ENCODE results near the gene MAP1LC3B.
A peak's percentile ranks its signal among the peaks of the same experiment; 100 is the strongest.

Gene MAP1LC3B

DNA sequence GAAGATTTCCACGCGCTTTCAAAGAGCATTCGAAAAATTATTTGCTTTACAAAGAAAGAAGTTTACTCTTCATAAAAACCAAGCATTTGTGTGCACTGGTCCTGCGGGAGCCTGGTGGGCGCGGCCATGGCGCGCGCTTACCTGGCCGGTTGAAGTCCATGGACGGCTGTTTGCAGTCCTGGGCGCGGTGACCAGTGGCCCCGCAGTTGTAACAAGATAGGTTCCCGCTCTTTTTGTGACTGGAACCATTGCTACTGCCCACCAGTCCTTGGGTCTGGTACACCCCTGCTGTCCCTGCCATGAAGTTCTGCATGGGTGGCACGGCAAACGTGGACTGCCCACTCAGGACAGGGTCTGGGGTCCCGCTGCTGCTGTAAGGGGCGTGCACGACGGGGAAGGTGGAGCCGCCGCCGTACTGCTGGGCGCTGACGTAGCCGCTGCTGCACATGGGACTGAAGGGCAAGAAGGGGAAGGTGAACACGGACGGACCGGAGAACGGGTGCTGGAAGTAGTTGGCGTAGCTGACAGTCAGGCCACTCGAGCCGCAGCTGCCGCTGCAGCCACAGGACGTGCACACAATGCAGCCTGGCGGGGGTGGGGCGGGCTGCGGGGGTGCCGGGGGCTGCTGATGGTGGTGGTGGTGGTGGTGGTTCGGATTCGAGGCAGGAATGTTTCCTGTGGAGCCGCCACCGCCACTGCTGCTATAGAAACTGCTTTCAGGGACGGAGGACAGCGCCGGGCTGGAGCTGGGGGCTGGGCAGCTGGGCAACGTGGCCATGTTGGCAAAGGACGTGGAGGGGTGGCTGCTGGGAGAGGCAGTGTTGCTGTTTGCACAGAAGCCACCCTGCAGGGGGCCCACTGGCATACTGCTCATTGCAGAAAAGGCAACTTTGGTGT, 19.5 kb downstream of the MAP1LC3B start:
- DNase-seq = no peak

DNA sequence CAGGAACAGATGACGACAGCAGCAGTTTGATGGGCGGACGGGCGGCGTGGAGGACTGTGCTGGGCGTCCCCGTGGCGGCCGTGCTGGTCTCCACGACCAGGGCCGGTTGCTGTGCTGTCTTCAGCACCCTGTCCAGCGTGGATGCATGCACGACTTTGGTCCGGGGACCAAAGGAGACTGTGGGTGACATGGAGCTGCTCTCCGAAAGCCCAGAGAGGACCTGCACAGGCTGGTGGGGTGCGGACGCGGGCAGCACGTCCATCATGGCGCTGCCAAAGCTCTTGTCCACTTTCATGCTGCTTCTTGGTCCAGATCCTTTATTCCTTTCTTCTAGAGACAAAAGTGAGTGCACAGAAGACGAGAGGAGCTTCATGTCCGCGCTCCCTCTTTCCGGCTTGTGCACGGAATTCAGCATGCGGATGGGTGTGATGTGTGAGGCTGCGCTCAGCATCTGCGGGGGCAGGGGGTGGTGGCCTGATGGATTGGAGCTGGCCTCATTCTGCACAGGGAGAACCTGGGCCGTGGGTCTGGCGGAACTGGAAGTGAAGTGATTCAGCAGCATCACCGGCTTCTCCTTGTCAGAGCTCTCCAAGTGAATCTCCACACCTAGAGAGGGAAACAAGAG, 20.3 kb downstream of the MAP1LC3B start:
- no peak for DNase-seq

DNA sequence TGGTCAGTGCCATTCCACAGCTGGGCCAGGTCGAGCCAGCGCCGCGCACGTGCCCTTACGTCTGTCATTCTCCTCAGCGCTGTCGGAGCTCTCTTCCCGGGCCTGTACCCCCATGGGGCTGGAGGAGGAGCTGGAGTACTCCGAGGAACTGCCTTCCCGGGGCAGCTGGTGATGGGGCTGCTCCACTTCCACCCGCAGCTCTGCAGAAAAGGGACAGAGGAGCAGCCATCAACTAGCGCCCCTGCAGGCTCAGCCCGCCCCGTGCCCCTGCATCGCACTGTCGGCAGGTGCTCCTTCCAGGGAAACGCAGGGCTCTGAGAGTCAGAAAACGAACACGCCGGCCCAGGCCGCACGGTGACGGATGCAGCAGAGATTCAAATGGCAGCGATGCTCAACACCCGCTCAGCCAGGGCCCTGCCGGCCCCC, 20.9 kb downstream of the MAP1LC3B start:
- no peak for DNase-seq

DNA sequence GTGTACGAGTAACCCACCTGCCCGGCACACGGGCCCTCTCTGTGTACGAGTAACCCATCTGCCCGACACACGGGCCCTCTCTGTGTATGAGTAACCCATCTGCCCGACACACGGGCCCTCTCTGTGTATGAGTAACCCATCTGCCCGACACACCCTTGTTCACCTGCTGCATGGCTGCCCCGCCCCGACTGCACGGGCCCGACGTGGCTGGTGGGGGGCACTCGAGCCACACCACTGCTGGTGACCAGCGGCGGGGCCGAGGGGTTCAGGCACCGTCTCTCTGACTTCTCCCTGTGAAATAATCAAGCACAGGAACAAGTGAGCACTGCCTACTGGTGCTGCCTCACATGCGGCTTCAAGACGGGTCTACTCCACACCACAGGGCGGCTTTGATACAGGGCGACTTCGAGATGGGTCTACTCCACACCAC, 22.1 kb downstream of the MAP1LC3B start:
- DNase-seq = no peak

DNA sequence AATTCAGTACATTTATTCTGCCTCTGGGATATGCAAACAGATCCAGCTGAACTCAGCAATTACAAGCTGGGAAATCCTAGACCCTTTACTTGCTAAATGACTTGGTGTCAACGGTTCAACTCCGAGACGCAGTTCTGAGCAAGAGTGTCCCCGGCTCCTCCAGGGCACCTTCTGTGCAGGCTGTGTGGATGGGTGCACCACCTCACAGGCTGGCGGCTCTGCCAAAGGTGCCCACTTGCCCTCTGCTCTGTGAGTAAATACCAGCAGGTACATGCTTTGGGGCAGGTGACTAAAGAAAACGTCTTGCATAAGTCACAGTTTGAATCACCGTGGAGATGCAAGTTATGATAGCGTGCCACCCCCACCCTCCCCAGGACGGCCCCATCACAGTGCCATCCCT, 23.3 kb downstream of the MAP1LC3B start:
- DNase-seq = no peak

DNA sequence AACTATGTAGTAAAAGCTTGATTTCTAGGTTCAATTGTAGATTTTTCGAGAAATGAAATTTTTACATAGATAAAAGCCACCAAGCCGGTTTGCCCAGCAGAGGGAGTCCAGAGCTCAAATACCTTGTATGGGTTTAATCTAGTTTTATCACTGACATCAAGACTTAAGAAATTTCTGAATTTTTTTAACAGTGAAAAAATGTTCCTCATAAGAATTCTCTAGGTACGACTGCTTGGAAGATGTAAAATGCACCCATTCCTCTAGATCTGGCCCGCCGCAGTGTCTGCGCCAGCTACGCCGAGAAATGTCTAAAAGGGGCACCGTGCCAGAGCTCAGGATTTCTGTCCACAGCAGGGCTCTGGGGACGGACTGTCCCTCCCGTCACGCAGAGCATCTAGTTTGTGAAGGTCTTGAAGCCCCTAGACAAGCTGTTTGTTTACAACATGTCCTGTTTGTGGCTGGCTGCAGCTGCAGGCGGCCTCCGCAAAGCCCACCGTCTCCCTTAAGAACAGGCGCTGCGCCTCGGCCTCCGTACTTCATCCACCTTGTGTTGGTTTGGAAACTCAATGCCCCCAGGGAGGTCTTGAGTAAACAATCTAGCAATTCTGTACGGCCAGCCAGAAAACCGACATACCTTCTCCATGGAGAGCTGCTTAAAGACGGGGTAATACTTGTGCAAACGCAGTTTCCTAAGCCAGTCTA, 24.8 kb downstream of the MAP1LC3B start:
- peak; percentile 29 for DNase-seq

DNA sequence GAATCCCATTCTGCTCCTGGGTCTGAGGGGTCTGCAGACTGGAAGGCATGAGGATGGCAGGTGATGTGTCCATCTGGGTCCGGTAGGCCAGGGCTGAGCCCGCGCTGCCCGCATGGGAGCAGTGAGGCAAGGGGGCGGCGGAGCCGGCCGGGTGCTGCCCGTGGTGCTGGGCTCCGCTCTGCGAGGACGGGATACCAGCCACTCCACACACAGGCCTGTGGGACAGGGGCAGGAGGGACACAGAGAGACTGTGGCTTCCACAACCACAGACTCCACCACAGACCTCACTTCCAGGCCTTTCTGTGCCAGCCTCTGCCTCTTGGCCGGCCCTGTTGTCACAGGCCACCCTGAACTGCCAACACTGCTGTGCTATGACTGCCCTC, 25.4 kb downstream of the MAP1LC3B start:
- DNase-seq = no peak

DNA sequence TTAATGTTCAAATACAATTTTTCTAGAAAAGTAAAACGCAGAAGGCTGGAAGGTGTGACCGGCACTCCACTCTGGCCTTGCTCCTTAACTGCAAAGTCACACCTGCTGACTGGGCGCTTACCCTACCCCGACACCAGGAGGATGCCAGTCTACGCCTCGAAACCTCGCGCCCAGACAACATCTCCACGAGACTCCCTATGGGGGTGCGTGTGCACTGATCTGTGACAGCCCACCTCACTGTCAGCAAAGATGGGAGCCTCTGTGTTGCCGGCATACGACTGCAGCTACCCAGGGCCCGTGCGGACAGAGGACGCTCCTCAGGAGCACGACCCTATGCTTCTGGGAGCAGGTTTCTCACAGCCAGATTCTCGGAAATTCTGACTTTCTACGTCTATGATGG, 26.1 kb downstream of the MAP1LC3B start:
- DNase-seq = no peak

DNA sequence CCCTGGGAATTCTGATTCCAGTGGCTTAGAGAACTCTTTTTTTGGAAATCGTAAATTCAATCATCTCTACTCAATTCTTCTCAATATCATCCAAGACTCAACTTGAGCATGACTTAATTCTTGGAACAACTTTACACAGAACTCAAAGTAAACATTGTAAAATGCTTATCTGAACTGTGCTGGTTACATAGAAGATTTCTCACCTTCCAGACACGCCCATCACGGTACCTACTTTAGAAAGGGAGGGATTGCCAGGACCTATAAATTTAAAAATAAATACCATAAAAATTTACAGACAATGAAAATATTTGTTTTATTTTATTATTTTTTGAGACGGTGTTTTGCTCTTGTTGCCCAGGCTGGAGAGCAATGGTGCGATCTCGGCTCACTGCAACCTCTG, 26.5 kb downstream of the MAP1LC3B start:
- DNase-seq = no peak

DNA sequence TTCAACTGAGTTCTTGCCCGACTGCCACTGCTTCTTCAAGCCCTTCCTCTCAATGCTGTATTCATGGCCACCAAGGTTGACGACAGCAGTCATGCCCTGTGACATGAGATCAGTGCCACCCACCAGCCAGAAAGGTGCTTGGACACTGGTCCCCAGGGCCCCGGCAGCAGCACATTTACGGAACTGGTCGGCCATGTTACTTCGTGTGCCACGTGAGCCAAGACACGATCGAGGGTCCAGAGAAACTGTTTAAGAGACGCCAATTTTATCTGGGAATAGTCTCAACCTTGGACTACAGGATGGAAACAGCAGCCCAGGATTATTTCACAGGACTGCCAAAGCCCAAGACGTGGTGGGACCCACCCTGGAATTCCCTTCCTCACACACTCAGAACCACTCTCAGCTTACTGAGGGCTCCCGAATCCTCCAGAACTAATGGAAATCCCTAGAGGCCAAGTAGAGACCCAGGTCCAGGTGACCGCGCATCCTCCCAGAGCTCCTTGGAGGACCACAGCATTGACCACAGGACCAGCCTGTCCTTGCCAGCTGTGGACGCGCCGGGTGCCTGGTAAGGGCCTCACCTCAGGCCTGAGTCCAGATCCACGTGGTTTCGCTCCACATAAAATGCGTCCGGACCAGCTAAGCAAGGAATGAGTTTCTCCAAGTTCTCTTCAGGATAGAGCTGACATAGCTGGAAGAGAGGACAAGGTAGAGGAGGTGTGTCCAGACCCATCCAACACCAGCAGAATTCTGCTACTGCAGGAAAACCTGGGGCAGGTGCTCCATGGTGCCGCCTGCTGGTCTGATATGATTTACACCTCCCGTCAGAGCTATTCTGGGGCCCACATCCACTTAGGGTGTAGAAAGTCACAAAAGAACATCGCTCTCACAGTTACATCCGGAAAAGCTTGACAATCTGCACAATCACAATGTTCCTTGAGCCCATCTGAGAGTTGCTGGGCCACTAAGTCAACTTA, 28.2 kb downstream of the MAP1LC3B start:
- no peak for DNase-seq

DNA sequence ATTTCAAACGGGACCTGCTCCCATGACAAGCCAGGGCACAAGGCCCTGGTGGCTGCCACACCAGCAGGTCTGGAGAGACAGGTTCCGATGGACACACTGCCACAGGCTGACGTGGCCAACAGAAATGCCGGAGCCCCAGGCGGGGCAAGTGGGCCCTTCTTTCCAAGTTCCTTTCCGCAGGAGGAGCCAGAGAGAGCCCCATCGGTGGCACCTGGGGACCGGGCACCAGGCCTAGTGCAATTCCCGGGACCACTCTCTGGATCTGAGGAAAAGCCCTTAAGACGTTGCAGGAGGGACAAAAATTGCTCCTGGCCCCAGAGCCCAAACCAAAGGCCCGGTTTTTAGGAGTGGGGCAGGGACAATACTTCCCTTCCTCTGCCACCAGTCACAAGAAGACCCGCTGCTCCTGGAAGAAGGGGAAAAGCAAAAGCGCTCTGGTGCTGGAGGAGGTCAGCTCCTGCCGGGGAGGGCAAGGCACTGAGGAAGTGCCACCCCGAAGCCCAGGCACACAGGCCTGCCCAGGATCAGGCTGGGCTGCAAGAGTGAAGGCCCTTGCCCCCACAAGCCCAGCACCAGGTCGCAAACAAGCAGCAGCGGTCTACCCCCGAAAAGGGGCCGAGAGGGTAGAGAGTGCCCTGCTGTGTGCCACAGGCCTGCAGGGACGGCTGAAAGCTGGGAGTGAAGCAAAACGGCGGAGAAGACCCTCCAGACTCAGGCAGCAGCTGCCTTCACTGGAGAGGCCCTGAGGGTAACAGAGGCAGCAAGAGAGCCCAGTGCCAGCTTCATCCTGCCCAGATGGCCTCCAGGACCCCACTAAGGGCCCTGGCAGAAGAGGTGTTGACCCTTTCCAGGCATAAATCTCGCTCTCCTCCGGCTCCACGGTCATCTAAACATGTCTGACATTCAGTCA, 29.1 kb downstream of the MAP1LC3B start:
- DNase-seq = no peak

DNA sequence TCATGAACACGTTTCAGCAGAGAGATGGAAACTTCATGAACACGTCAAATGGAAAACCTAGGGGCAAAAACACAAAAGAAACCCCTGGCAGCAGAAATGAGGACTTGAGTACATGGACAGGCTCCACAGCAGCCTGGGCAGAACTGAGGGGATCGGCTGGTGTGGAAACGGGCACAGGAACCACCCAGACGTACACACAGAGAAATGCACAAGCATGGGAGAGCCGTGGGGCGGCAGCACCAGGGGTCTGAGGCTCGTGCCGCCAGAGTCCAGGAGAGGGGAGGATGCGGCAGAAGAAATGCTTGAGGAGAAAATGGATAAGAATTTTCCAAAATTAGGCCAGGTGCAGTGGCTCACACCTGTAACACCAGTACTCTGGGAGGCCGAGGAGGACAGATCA, 30.0 kb downstream of the MAP1LC3B start:
- no peak for DNase-seq

DNA sequence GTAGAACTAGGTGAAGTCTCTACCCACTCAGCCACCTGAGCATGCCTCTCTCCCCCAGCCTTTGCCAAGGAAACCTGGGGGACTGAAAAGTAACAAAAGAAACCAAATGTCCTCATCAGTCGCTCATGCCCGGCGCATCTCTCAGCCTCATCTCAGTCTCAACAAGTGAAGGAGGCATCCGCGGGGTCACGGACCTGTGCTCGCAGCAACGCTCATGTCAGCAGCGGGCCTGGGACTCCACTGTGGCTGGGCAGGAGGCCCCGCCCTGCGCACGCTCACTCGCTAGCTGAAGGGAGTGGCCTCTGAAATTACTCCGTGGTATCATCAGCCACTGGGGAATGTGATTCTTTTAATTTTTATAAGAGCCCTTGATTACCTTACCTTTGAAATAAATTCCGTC, 31.3 kb downstream of the MAP1LC3B start:
- DNase-seq = no peak

DNA sequence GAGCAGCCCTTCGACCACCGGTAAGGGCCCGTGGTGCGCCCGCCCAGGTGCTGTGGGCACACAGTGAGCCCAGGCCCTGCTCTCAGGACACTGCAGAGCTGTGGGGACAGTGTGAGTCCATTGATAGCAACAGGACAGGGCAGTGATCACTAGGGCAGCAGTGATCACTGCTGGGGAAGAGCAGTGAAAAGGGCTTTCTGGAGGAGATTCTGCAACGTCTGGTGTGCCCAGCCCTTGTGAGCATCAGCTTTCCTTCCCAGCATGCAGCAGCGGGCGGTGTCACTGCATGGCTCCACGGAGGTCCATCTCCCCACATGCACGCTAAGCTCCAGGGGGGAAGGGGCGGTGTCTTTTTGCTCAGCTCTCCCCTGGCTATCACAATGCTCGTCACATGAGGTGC, 32.1 kb downstream of the MAP1LC3B start:
- no peak for DNase-seq

DNA sequence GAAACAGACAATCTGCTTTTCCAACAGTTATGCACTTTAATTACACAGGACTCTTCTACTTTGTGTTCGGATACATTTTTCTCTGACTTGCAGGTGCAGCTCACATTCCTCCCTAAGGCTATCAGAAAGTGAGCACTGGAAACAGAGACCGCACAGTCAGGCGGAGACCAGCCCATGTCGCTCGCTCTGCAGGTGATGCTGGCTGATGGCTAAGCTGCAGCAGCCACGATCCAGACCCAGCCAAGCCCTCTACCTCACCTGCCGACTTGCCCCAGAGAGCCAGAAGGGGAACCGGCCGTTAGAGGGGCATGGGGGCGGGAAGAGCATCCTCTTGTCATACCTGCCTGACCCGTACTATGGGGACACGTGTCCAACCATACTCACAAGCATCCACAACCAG, 33.8 kb downstream of the MAP1LC3B start:
- DNase-seq = no peak

DNA sequence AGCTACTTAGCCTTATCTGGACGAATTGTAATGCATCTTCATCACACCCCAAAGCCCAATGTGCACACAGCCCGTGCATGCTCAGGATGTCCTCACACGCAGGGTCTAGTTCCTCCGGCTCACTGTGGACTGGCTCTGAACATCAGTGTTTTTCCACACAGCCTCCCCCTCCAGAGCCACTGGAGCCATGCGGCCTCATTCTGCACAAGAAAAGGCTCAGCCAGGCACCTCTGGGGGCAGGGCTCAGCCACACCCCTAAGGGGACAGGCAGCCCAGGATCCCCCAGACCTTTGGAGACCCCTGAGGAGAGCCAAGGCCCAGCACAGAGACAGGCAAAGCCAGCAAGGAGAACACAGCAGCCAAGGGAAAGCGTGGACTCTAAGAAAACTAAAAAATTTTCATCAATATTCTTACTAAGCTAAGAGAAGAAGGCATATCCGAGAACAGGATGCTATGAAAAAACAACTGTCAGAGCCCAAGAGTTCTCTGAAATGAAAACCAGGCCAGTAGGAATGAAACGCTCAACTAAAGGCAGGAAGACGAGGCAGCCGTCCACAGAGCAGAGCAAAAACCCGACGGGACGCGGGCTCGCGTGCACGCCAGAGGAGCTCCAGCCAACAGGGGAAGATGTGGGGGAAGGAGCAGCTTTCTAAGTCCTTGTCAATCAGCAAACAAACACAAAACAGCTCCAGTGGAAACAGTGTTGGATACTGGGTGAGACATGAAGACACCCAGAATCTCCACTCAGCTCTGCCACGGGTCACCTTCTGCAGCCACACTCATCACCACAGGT, 34.5 kb downstream of the MAP1LC3B start:
- DNase-seq = no peak

DNA sequence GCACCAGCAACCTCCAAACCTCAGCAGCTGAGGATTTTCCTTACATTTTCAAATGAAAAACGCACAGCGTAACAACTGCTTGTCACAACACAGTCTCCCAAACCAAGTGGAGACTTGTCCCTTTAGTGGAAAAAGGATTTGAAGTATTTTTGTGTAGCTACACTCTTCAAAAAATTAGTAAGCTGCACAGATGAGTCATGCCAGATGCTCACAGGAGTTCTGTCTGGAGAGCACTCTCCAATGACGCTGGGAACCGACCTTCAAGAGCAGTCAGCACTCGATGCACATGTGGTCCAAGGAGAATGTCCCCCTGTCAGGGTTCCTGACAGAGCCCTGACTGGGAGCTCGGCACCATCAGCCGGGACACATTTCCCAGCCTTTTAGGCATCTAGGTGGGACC, 39.8 kb downstream of the MAP1LC3B start:
- DNase-seq = no peak

DNA sequence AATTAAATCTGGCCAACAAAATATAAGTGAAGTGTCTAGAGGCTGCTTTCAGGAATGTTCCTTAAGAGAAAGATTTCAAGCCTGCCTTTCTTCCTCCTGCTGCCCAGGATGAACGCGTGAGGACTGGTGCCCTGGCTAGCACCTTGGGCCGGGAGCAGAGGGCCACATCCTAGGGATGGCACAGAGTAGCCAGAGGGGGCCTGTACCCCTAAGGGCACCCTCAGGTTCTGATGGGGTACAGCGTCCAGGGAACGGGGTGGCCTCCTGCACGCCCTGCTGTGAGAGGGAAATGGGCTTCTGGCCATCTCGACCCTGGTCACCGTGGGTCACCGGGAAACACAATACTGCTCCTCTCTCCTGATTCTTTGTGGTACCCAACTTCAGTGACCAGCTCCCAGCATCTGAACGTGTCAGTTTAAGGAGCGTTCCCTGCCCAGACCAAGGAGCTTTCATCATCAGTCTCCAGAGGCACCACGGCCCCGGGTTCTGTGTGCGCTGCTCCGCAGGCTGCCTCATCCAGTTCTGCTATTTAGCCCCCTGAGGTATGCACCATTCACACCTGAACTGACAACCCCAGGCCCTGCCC, 40.3 kb downstream of the MAP1LC3B start:
- DNase-seq = no peak

DNA sequence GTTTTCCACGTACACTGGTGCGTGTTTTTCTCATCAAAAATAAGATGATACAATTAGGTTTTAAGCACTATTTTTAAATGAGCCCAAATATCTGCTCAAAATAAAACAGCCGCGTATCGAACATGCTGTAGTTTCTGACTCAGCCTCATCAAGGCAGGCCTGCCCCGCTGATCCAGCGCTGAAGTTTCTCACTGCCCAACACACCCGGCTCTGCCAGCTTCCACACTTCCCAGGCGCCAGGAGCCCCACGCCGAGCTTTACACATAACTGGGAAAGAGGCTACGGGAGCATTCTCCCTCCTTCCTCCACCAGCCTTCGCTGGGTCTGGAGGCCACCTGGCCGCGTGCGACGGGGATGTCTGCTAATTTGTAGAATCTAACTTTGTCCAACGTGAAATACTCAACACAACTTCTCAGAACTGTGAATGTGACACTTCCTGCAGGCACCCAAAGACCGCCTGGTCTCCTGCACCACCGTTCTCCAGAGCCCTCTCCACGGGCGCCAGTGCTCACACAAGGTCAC, 42.1 kb downstream of the MAP1LC3B start:
- no peak for DNase-seq

Measured in CD4-positive, alpha-beta T cell treated with Interleukin-12 subunit alpha and Interleukin-12 subunit beta, for 1 hour (primary cell).